MM.1S (cell line): ENCODE data around the gene GRIK5.
A peak's percentile ranks its signal among the peaks of the same experiment; 100 is the strongest.

Source experiments
- DNase-seq: peaks from one replicate; pipeline ENCODE4 v3.0.0-alpha.2; 2015
- H2AFZ ChIP-seq: fragments of 300-600 bp; sonication (generic); 2 replicates; pipeline ENCODE4 v1.6.0; 2016; ENCODE audit warnings: antibody characterized with exemption, low read length
- H3F3A ChIP-seq: fragments of 300-600 bp; sonication (generic); 2 replicates; pipeline ENCODE4 v1.6.1; 2016; ENCODE audit warnings: mild to moderate bottlenecking, antibody characterized with exemption, low read length, moderate library complexity, mixed read lengths; ENCODE audit not compliant: insufficient read depth
- H3K27ac ChIP-seq: fragments of 300-600 bp; sonication (generic); 2 replicates; pipeline ENCODE4 v1.5.1; 2016; ENCODE audit warnings: mild to moderate bottlenecking, low read length
- H3K27me3 ChIP-seq: fragments of 300-600 bp; sonication (generic); replicated peaks from 2 replicates; pipeline ENCODE4 v1.6.0; 2016; ENCODE audit warnings: low read length; ENCODE audit not compliant: insufficient read depth
- H3K36me3 ChIP-seq: fragments of 300-600 bp; sonication (generic); replicated peaks from 2 replicates; pipeline ENCODE4 v1.6.1; 2016; ENCODE audit warnings: mild to moderate bottlenecking, low read length, mixed read lengths; ENCODE audit not compliant: insufficient read depth
- H3K4me1 ChIP-seq: fragments of 300-600 bp; sonication (generic); 2 replicates; pipeline ENCODE4 v1.6.1; 2016; ENCODE audit warnings: low read length, mixed read lengths
- H3K4me2 ChIP-seq: fragments of 300-600 bp; sonication (generic); 2 replicates; pipeline ENCODE4 v1.6.0; 2016; ENCODE audit warnings: low read depth, low read length
- H3K4me3 ChIP-seq: fragments of 300-600 bp; sonication (generic); 2 replicates; pipeline ENCODE4 v1.5.1; 2016; ENCODE audit warnings: low read length, mixed read lengths
- H3K79me2 ChIP-seq: fragments of 300-600 bp; sonication (generic); 2 replicates; pipeline ENCODE4 v1.6.1; 2016; ENCODE audit warnings: mixed run types, low read length, mixed read lengths
- H3K9ac ChIP-seq: fragments of 300-600 bp; sonication (generic); 2 replicates; pipeline ENCODE4 v1.6.1; 2016; ENCODE audit warnings: low read length, mixed read lengths
- H3K9me2 ChIP-seq: fragments of 300-600 bp; sonication (generic); replicated peaks from 2 replicates; pipeline ENCODE4 v1.6.1; 2016; ENCODE audit warnings: mild to moderate bottlenecking, low read length, mixed read lengths; ENCODE audit not compliant: insufficient read depth
- H3K9me3 ChIP-seq: fragments of 300-600 bp; sonication (generic); replicated peaks from 2 replicates; pipeline ENCODE4 v1.6.1; 2016; ENCODE audit warnings: mild to moderate bottlenecking, low read length, mixed read lengths; ENCODE audit not compliant: insufficient read depth
- H4K20me1 ChIP-seq: fragments of 300-600 bp; sonication (generic); 2 replicates; pipeline ENCODE4 v1.6.1; 2016; ENCODE audit warnings: mild to moderate bottlenecking, low read length, moderate library complexity, mixed read lengths; ENCODE audit not compliant: insufficient read depth
- EZH2 ChIP-seq: fragments of 300-600 bp; sonication (generic); optimal IDR thresholded peaks from 2 replicates; pipeline ENCODE3; 2017; ENCODE audit warnings: low read depth, mild to moderate bottlenecking, antibody characterized with exemption, low read length, mixed read lengths
- EZH2phosphoT487 ChIP-seq: fragments of 300-600 bp; sonication (generic); IDR thresholded peaks from 2 replicates; pipeline ENCODE4 v1.6.1; 2018; ENCODE audit warnings: antibody characterized with exemption, low read length
- TF ChIP-seq, protein P1 (sequence below): fragments of 300-600 bp; sonication (generic); IDR thresholded peaks from 2 replicates; pipeline ENCODE4 v1.5.1; 2016; ENCODE audit warnings: antibody characterized with exemption, low read length, mixed read lengths

The GRIK5 gene

GRCh38 chr19:42028304-42029216 is 41.4 kb downstream of the GRIK5 start:
- Histone ChIP-seq H3K36me3 (no peaks in the 10 kb centered on the region), H3F3A (no peaks in the 10 kb centered on the region), H3K79me2 (no peaks in the 10 kb centered on the region), H3K9me3 (no peaks in the 10 kb centered on the region), H3K4me2 (no peak overlapping the region), H3K4me3 (no peak overlapping the region), H2AFZ (no peak overlapping the region), H3K9me2 (no peaks in the 10 kb centered on the region), H3K27ac (no peak overlapping the region), H3K27me3 (peaks cover 65% of the 10 kb centered on the region), H3K9ac (no peak overlapping the region), H3K4me1 (no peaks in the 10 kb centered on the region), H4K20me1 (no peaks in the 10 kb centered on the region)
- TF ChIP-seq, protein P1, sequence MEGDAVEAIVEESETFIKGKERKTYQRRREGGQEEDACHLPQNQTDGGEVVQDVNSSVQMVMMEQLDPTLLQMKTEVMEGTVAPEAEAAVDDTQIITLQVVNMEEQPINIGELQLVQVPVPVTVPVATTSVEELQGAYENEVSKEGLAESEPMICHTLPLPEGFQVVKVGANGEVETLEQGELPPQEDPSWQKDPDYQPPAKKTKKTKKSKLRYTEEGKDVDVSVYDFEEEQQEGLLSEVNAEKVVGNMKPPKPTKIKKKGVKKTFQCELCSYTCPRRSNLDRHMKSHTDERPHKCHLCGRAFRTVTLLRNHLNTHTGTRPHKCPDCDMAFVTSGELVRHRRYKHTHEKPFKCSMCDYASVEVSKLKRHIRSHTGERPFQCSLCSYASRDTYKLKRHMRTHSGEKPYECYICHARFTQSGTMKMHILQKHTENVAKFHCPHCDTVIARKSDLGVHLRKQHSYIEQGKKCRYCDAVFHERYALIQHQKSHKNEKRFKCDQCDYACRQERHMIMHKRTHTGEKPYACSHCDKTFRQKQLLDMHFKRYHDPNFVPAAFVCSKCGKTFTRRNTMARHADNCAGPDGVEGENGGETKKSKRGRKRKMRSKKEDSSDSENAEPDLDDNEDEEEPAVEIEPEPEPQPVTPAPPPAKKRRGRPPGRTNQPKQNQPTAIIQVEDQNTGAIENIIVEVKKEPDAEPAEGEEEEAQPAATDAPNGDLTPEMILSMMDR: peak; percentile 69
- TF ChIP-seq EZH2phosphoT487: no peak
- DNase-seq: no peak

DNA sequence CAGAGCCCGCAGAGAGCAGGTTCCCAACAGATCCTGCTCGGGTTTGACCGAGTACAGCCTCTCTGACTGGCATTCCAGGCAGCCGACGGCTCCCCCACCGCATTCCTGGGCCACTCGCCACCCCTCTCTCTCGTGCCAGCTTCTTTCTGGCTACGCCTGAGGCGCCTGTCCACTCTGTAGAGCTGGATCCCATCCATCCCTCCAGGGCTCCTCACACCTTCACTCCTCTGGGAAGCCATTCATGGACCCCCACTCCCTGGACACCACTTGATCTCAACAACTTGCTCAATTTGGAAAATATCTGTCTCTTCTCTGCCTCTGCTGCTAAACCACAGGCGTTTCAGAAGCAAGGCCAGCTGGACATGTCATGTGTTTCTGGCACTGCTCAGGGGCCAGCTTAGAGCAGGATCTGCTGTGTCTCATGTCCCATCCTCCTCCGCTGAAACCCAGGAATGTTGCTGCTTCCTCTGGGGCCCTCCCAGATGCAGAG is 45.3 kb downstream of the GRIK5 start:
- Histone ChIP-seq H4K20me1 (no peaks in the 10 kb centered on the region), H3F3A (no peaks in the 10 kb centered on the region), H3K4me2 (no peak overlapping the region), H3K36me3 (no peaks in the 10 kb centered on the region), H3K27me3 (peaks cover 68% of the 10 kb centered on the region), H3K4me1 (no peaks in the 10 kb centered on the region), H3K9me2 (no peaks in the 10 kb centered on the region), H3K9me3 (no peaks in the 10 kb centered on the region), H2AFZ (no peak overlapping the region), H3K9ac (no peak overlapping the region), H3K79me2 (no peaks in the 10 kb centered on the region), H3K4me3 (no peak overlapping the region), H3K27ac (no peak overlapping the region)
- no peak for DNase-seq
- TF ChIP-seq, protein P1: no peak
- TF ChIP-seq EZH2phosphoT487 (no peak), EZH2 (no peak)

DNA sequence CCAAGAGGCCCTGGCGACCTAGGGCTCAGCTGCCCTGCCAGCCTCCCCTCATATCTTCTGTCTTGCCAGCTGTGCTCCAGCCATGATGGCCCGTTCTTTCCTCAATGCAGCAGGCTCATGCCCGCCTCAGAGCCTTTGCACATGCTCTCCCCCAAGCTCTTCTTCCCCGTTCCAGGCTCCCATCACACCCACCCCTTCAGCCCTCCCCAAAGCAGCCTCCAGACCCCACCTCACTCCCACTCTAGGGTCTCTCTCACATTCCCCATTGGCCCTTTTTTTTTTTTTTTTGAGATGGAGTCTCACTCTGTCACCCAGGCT is 46.1 kb downstream of the GRIK5 start:
- Histone ChIP-seq H4K20me1 (no peaks in the 10 kb centered on the region), H3K27ac (no peak overlapping the region), H3K36me3 (no peaks in the 10 kb centered on the region), H3K27me3 (peaks cover 72% of the 10 kb centered on the region), H3F3A (no peaks in the 10 kb centered on the region), H3K79me2 (no peaks in the 10 kb centered on the region), H3K9me3 (no peaks in the 10 kb centered on the region), H3K4me3 (no peak overlapping the region), H3K9me2 (no peaks in the 10 kb centered on the region), H3K4me1 (no peaks in the 10 kb centered on the region), H3K9ac (no peak overlapping the region), H2AFZ (no peak overlapping the region), H3K4me2 (no peak overlapping the region)
- TF ChIP-seq EZH2phosphoT487: no peak
- no peak for TF ChIP-seq EZH2
- TF ChIP-seq, protein P1: no peak
- DNase-seq: no peak
